ENCODE results near the gene SLC25A3. TPM values are rescaled to one million over a fixed set of nuclear protein-coding genes. Genes with fewer than 3 reads are reported as not detected.

The SLC25A3 gene
- total RNA-seq, 1 donor from 2014 or later: 508 TPM

DNA sequence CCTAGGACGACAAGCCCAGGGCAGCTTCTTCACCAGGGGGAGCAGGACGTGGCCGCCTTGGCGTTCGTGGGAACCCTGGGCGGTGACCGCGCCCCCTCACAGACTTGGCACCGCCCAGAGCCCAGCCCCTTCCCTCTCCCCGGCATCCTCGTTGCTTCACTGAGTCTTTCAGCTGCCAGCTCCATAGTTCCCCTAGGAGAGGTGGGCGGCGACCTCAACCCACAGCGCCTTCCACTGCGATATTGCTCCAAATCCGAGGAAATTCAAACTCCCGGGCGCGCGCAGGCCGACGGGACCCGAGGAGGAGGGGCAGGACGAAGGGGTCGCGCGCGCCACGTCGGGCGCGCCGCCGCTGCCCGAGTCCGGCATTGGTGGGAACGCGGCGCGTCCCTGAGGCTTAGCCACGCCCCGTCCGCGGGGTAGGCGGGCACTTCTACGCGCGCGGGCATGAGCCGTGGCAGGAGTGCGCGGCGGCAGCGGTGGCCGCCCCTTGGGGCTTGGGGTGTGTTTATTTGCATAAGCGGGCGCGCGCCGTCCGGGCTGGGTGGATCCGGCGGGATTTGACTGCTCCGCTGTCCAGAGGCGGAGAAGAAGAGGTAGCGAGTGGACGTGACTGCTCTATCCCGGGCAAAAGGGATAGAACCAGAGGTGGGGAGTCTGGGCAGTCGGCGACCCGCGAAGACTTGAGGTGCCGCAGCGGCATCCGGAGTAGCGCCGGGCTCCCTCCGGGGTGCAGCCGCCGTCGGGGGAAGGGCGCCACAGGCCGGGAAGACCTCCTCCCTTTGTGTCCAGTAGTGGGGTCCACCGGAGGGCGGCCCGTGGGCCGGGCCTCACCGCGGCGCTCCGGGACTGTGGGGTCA lies 51.5 kb downstream of the SLC25A3 start, which contains the start of the genes APAF1 and IKBIP:
APAF1 (plus strand) TSS at position 579 of the 860 bp plus-strand sequence. CDS start 3,070 bp downstream, outside the sequence.
IKBIP (minus strand) TSS at position 77 of the 860 bp plus-strand sequence. CDS start 87 bp downstream, outside the sequence.
- peak within 1 kb of the TSS; percentile 97 for H3K4me3 Mint-ChIP-seq
- DNase-seq (peak; percentile 99), ATAC-seq (ENCODE audit: low read depth) (peak; percentile 87)
- ChIA-PET POLR2A (interaction anchor here (0.6 to 5.6 kb wide), 13 partner anchors 9 to 154 kb away, joined by 3 to 100 read pairs (median 6); partner anchors contain the start of genes SLC25A3 and TMPO), CTCF (interaction anchor here (1.1 to 1.6 kb wide), 3 partner anchors 39 to 78 kb away, joined by 4 to 8 read pairs (median 4); no protein-coding TSS in a partner anchor)
- H3K36me3 Mint-ChIP-seq (ENCODE audit: low read depth): peaks cover 25% of the 10 kb centered on the region
- TF ChIP-seq CTCF (IDR thresholded peaks at IDR 0.05): no peak
- peaks cover 19% of the 10 kb centered on the region for H3K4me1 Mint-ChIP-seq
- intact Hi-C loops (cut with micrococcal nuclease): loop anchor here (1.0 to 10.0 kb wide), 10 partner anchors 9 to 1738 kb away; partner anchors contain the start of genes DEPDC4, NEDD1, SCYL2 and SLC25A3
- H3K27ac Mint-ChIP-seq: peak within 1 kb of the TSS; percentile 95
- no peaks in the 10 kb centered on the region for H3K27me3 Mint-ChIP-seq
- H3K9me3 Mint-ChIP-seq: no peaks in the 10 kb centered on the region

GRCh38 chr12:98645572-98646067 lies 52.1 kb downstream of the SLC25A3 start:
- ATAC-seq (ENCODE audit: low read depth): peak; percentile 1
- H3K4me3 Mint-ChIP-seq: peak overlapping the region; percentile 97
- H3K27ac Mint-ChIP-seq: peak overlapping the region; percentile 78
- no peaks in the 10 kb centered on the region for H3K27me3 Mint-ChIP-seq
- intact Hi-C loops (cut with micrococcal nuclease): loop anchor here (1.0 to 10.0 kb wide), 8 partner anchors 9 to 1739 kb away; partner anchors contain the start of genes DEPDC4, NEDD1, SCYL2 and SLC25A3
- CTCF ChIA-PET: interaction anchor here (0.8 to 1.6 kb wide), 4 partner anchors 40 to 131 kb away, joined by 3 to 8 read pairs (median 4); no protein-coding TSS in a partner anchor
- peaks cover 19% of the 10 kb centered on the region for H3K4me1 Mint-ChIP-seq
- H3K36me3 Mint-ChIP-seq (ENCODE audit: low read depth): peaks cover 28% of the 10 kb centered on the region
- no peaks in the 10 kb centered on the region for H3K9me3 Mint-ChIP-seq
- TF ChIP-seq CTCF (IDR thresholded peaks at IDR 0.05): no peak
- POLR2A ChIA-PET: interaction anchor here (0.7 to 5.6 kb wide), 5 partner anchors 10 to 159 kb away, joined by 4 to 100 read pairs (median 14); partner anchors contain the start of genes SLC25A3 and TMPO
- DNase-seq: no peak

- ATAC-seq (ENCODE audit: low read depth) (no peak), DNase-seq (no peak)
- peaks cover 35% of the 10 kb centered on the region for H3K36me3 Mint-ChIP-seq (ENCODE audit: low read depth)
- ChIA-PET CTCF (interaction anchor here (0.8 to 1.6 kb wide), 4 partner anchors 41 to 132 kb away, joined by 3 to 8 read pairs (median 4); no protein-coding TSS in a partner anchor), POLR2A (interaction anchor here (0.7 to 5.6 kb wide), 4 partner anchors 34 to 160 kb away, joined by 4 to 100 read pairs (median 18); partner anchors contain the start of genes SLC25A3 and TMPO)
- peaks cover 18% of the 10 kb centered on the region for H3K4me1 Mint-ChIP-seq
- peak overlapping the region; percentile 8 for H3K27ac Mint-ChIP-seq
- no peak for TF ChIP-seq CTCF (IDR thresholded peaks at IDR 0.05)
- H3K4me3 Mint-ChIP-seq: peak overlapping the region; percentile 97
- H3K27me3 Mint-ChIP-seq: no peaks in the 10 kb centered on the region
- H3K9me3 Mint-ChIP-seq: no peaks in the 10 kb centered on the region
- intact Hi-C loops (cut with micrococcal nuclease): loop anchor here (10.0 kb wide), 1 partner anchor 1618 kb away; the partner anchor contains the start of genes DEPDC4 and SCYL2
Measured at GRCh38 chr12:98646294-98647090, 53.0 kb downstream of the SLC25A3 start.

DNA sequence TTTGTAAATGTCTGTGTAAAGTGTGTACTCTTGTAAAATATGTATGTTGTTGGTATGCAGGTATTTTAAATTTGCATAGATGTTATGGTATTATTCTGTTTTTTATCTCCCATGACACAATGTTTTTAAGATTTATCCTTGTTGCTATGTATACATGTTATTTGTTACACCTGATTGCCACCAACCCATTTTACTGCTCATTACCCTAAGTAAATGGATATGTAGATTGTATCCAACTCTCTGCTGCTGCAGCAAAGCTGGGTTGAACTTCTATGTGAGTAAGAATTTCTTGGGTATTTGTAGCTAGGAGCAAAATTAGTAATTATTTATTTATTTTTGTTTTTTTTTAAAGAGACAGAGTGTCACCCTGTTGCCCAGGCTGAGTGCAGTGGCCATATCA lies 57.8 kb downstream of the SLC25A3 start:
- ChIA-PET CTCF (interaction anchor here (0.9 to 7.7 kb wide), 3 partner anchors 55 to 85 kb away, joined by 3 to 101 read pairs (median 3); partner anchors contain the start of gene SLC25A3), POLR2A (interaction anchor here (0.9 kb wide), 1 partner anchor 58 kb away, joined by 4 read pairs; the partner anchor contains the start of gene SLC25A3)
- peaks cover 35% of the 10 kb centered on the region for H3K36me3 Mint-ChIP-seq (ENCODE audit: low read depth)
- ATAC-seq (ENCODE audit: low read depth) (no peak), DNase-seq (no peak)
- H3K9me3 Mint-ChIP-seq: no peaks in the 10 kb centered on the region
- TF ChIP-seq CTCF (IDR thresholded peaks at IDR 0.05): no peak
- intact Hi-C loops (cut with micrococcal nuclease): no loop called here
- peaks cover 5% of the 10 kb centered on the region for H3K4me1 Mint-ChIP-seq
- no peak overlapping the region for H3K4me3 Mint-ChIP-seq
- H3K27ac Mint-ChIP-seq: no peak overlapping the region
- no peaks in the 10 kb centered on the region for H3K27me3 Mint-ChIP-seq

Measured in activated B cell treated with CpG ODN at 0.5 μM for 24 hours (primary cell).